ENCODE measurements around the gene HOXB1.

DNA sequence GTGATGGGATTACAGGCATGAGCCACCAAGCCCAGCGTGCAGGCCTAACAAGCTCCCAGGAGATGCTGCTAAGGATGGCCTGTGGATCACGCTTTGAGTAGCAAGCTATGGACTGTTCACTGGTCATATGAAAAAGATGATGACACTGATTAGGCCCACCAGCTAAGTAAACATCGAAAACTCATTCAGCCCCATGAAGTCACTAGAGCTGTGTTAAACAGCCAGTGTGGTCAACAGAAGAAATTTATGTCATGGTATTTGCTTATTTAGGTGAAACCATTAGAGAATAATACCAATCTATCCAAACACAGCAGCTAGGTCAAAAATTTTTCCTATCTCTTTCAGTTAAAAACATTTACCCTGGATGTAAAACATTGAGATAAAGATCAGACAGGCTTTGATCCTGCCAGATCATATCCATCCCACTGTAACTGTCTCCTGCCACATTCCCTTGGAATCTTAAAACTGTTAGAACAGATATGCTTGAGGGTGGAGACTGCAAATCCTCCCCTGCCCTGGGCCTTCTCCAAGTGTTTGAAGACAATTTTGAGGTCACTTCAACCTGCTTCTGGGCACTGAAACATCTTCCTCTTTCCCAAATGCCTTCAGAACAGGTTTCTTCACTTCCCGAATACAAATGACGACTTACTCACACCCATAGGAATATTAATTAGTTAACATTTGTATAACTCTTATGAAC lies 30.9 kb downstream of the HOXB1 start:
- TF ChIP-seq CTCF (IDR thresholded peaks at IDR 0.05; ENCODE audit: borderline replicate concordance, extremely low read depth, low read length, poor library complexity, severe bottlenecking) (no peak), EZH2 (IDR thresholded peaks at IDR 0.05; ENCODE audit: borderline replicate concordance, low read depth, low read length, severe bottlenecking) (no peak)

All from DND-41 (cell line).